ENCODE data around the gene OR10A6. TPM values are rescaled to one million over a fixed set of nuclear protein-coding genes. Genes with fewer than 3 reads are reported as not detected.

The OR10A6 gene
- polyA plus RNA-seq, 3 donors: not detected

DNA sequence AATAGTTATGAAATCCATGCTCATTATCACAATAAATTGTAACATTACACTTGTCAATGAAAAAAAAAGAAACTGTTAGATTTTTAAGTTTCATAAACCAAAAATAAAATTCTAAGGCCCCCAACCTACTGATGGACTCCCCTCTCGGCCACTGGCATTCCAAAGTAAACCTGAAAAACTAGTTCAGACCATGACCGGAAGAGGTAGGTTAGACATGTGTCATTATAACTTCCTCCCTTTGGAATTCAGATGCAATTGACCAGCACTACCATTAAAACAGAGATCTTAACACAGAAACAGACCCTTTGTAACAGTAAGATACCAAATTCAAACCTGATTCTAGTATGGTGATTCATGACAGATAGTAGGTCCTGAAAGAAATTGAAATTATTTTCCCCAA, 12.9 kb downstream of the OR10A6 start:
- WGBS (ENCODE audit: insufficient coverage): 100% methylated on average over 1 of the region's 2 CpGs
- H3K79me2 ChIP-seq (ENCODE audit: insufficient read depth, low read length): no peaks in the 10 kb centered on the region
- H3K4me3 Mint-ChIP-seq: no peak overlapping the region
- no peaks in the 10 kb centered on the region for H3K4me1 Mint-ChIP-seq
- H2AFZ ChIP-seq (ENCODE audit: insufficient read depth, low read depth, low read length, poor library complexity, severe bottlenecking): no peak overlapping the region
- TF ChIP-seq, protein P1, sequence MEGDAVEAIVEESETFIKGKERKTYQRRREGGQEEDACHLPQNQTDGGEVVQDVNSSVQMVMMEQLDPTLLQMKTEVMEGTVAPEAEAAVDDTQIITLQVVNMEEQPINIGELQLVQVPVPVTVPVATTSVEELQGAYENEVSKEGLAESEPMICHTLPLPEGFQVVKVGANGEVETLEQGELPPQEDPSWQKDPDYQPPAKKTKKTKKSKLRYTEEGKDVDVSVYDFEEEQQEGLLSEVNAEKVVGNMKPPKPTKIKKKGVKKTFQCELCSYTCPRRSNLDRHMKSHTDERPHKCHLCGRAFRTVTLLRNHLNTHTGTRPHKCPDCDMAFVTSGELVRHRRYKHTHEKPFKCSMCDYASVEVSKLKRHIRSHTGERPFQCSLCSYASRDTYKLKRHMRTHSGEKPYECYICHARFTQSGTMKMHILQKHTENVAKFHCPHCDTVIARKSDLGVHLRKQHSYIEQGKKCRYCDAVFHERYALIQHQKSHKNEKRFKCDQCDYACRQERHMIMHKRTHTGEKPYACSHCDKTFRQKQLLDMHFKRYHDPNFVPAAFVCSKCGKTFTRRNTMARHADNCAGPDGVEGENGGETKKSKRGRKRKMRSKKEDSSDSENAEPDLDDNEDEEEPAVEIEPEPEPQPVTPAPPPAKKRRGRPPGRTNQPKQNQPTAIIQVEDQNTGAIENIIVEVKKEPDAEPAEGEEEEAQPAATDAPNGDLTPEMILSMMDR (IDR thresholded peaks at IDR 0.05): no peak
- H3K27me3 ChIP-seq (ENCODE audit: control insufficient read depth in 2 of 2, insufficient read depth in 2 of 2, low read length in 2 of 2): no peaks in the 10 kb centered on the region
- peaks cover 0 to 2% (median 0%) of the 10 kb centered on the region in 3 donors for H3K27me3 Mint-ChIP-seq (ENCODE audit: low read depth in 3 of 3)
- intact Hi-C loops (cut with micrococcal nuclease): no loop called here
- H3K36me3 Mint-ChIP-seq: no peaks in the 10 kb centered on the region
- no peaks in the 10 kb centered on the region for H3K36me3 ChIP-seq (replicated peaks in 1 of 2; ENCODE audit: control insufficient read depth in 1 of 2, insufficient read depth in 2 of 2, low read length in 2 of 2)
- H3K27ac ChIP-seq (ENCODE audit: low read depth in 1 of 2, low read length in 2 of 2): no peak overlapping the region
- H3K9ac ChIP-seq (ENCODE audit: insufficient read depth, low read length, poor library complexity, severe bottlenecking): no peak overlapping the region
- peaks cover 0 to 3% (median 0%) of the 10 kb centered on the region in 7 donors for H3K9me3 Mint-ChIP-seq
- no peak for DNase-seq
- no peak overlapping the region for H3K27ac Mint-ChIP-seq
- no peak overlapping the region for H3K4me2 ChIP-seq (replicated peaks; ENCODE audit: extremely low read depth, low read length, poor library complexity, severe bottlenecking)
- no peaks in the 10 kb centered on the region for H3K4me1 ChIP-seq (ENCODE audit: control insufficient read depth in 1 of 2, insufficient read depth in 2 of 2, low read length in 2 of 2)
- no peak overlapping the region for H3K4me3 ChIP-seq (replicated peaks in 1 of 3; ENCODE audit: low read depth in 2 of 3, low read length in 3 of 3)
- no peaks in the 10 kb centered on the region for H3K9me3 ChIP-seq (replicated peaks in 1 of 2; ENCODE audit: control insufficient read depth in 1 of 2, insufficient read depth in 1 of 2, low read length in 2 of 2)
- H4K20me1 ChIP-seq (ENCODE audit: insufficient read depth, low read length): no peaks in the 10 kb centered on the region

DNA sequence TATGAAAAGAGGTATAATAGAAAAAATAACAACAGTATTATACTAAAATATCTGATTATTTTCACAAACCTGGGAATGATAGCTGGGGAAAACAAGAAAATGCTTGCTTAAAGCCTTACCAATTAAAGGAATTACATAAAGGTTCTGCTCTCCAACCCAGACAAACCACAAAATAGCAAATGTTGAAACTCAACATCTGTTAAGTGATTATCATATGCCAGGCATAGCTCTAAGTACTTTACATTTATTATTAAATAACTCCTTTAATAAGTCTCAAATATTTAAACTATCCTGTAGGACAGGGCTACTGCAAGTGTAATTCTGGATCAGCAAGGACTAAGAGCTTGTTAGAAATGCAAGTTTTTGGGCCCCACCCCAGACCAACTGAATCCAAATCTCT, 20.1 kb downstream of the OR10A6 start:
- H3K4me3 Mint-ChIP-seq: no peak overlapping the region
- H3K36me3 Mint-ChIP-seq: no peaks in the 10 kb centered on the region

More for the DNA sequence above, 20.1 kb downstream of the OR10A6 start:
- H4K20me1 ChIP-seq (ENCODE audit: insufficient read depth, low read length): no peaks in the 10 kb centered on the region
- no peak for DNase-seq
- H3K9me3 ChIP-seq (replicated peaks in 1 of 2; ENCODE audit: control insufficient read depth in 1 of 2, insufficient read depth in 1 of 2, low read length in 2 of 2): no peaks in the 10 kb centered on the region
- TF ChIP-seq, protein P1 (IDR thresholded peaks at IDR 0.05): no peak
- Mint-ChIP-seq H3K4me1 (no peaks in the 10 kb centered on the region), H3K27me3 (ENCODE audit: low read depth in 3 of 3) (peaks cover 0 to 5% (median 3%) of the 10 kb centered on the region in 3 donors), H3K9me3 (peaks cover 0 to 2% (median 0%) of the 10 kb centered on the region in 7 donors), H3K27ac (no peak overlapping the region)
- H3K79me2 ChIP-seq (ENCODE audit: insufficient read depth, low read length): no peaks in the 10 kb centered on the region
- no peaks in the 10 kb centered on the region for H3K4me1 ChIP-seq (ENCODE audit: control insufficient read depth in 1 of 2, insufficient read depth in 2 of 2, low read length in 2 of 2)
- no peak overlapping the region for H3K27ac ChIP-seq (ENCODE audit: low read depth in 1 of 2, low read length in 2 of 2)
- no peak overlapping the region for H2AFZ ChIP-seq (ENCODE audit: insufficient read depth, low read depth, low read length, poor library complexity, severe bottlenecking)
- no peaks in the 10 kb centered on the region for H3K36me3 ChIP-seq (replicated peaks in 1 of 2; ENCODE audit: control insufficient read depth in 1 of 2, insufficient read depth in 2 of 2, low read length in 2 of 2)
- no peak overlapping the region for H3K4me3 ChIP-seq (replicated peaks in 1 of 3; ENCODE audit: low read depth in 2 of 3, low read length in 3 of 3)
- no peaks in the 10 kb centered on the region for H3K27me3 ChIP-seq (ENCODE audit: control insufficient read depth in 2 of 2, insufficient read depth in 2 of 2, low read length in 2 of 2)
- intact Hi-C loops (cut with micrococcal nuclease): no loop called here
- H3K9ac ChIP-seq (ENCODE audit: insufficient read depth, low read length, poor library complexity, severe bottlenecking): no peak overlapping the region
- H3K4me2 ChIP-seq (replicated peaks; ENCODE audit: extremely low read depth, low read length, poor library complexity, severe bottlenecking): no peak overlapping the region
